GM12878 (cell line): Measurements from ENCODE around the gene AGT. TPM values are rescaled to one million over a fixed set of nuclear protein-coding genes. Genes with fewer than 3 reads are reported as not detected.

Experiments
- ATAC-seq: fragments of 200-7000 bp; cut with Tn5 transposase; 3 replicates; pipeline ENCODE4 v1.9.1; 2020; ENCODE audit warnings: mild to moderate bottlenecking, moderate library complexity
- BruUV-seq: library from RNA; stranded (reverse); fragments of 400-500 nt; replicated peaks from 2 replicates; lab custom pipeline; 2021; lab: Mats Ljungman, UMichigan
- CTCF ChIA-PET: fragments of 300-600 bp; sonication (Branson Sonifier 250); formaldehyde crosslinking; extraction: SDS; loops from one replicate; lab custom pipeline; 2021; ENCODE audit warnings: inconsistent platforms; lab: Yijun Ruan, JAX
- POLR2A ChIA-PET: fragments of 350-600 bp; formaldehyde crosslinking; extraction: SDS; loops from one replicate; lab custom pipeline; 2021; ENCODE audit warnings: inconsistent platforms; lab: Charles Lee
- RAD21 ChIA-PET: fragments of 300-600 bp; sonication (Branson Sonifier 250); formaldehyde crosslinking; loops from one replicate; lab custom pipeline; 2023; ENCODE audit warnings: antibody characterized with exemption; ENCODE audit not compliant: unreplicated experiment; lab: Charles Lee
- SMC1A ChIA-PET: fragments of 300-600 bp; sonication (Branson Sonifier 250); formaldehyde crosslinking; loops from one replicate; lab custom pipeline; 2023; ENCODE audit not compliant: unreplicated experiment, uncharacterized antibody; lab: Charles Lee
- DNase-seq: peaks from one replicate; pipeline ENCODE4 v3.0.0-alpha.2; 2011; ENCODE audit warnings: low read depth, low spot score
- FAIRE-seq: peaks from 3 replicates; lab custom pipeline; 2011; peaks lifted over from hg19 to GRCh38; lab: Jason Lieb, UNC
- H2AFZ ChIP-seq: 2 replicates; pipeline ENCODE4 v1.6.0; 2011; ENCODE audit warnings: low read depth, low read length, control low read depth; ENCODE audit not compliant: control insufficient read depth
- H3K27ac ChIP-seq: 2 replicates; pipeline ENCODE4 v1.5.1; 2011; ENCODE audit warnings: control low read depth; ENCODE audit not compliant: control insufficient read depth, insufficient read depth
- H3K27me3 ChIP-seq, 2 experiments: replicated peaks in 1 of 2; 2 replicates each; pipeline versions ENCODE4 v1.6.0 to v1.6.1; 2011; ENCODE audit warnings: low read length in 1 of 2; ENCODE audit not compliant: control insufficient read depth in 2 of 2, insufficient read depth in 2 of 2
- H3K36me3 ChIP-seq, 2 experiments: 2 replicates each; pipeline ENCODE4 v1.5.1; 2011; ENCODE audit warnings: low read length in 1 of 2; ENCODE audit not compliant: control insufficient read depth in 2 of 2, insufficient read depth in 2 of 2
- H3K4me1 ChIP-seq: 2 replicates; pipeline ENCODE4 v1.6.1; 2011; ENCODE audit warnings: mild to moderate bottlenecking, low read length, moderate library complexity, mixed read lengths; ENCODE audit not compliant: control insufficient read depth, insufficient read depth
- H3K4me2 ChIP-seq: 2 replicates; pipeline ENCODE4 v1.6.0; 2011; ENCODE audit warnings: control low read depth; ENCODE audit not compliant: control insufficient read depth, insufficient read depth
- H3K4me3 ChIP-seq: fragments of 200-600 bp; sonication (generic); 2 replicates; pipeline ENCODE4 v1.5.1; 2016
- H3K79me2 ChIP-seq: 2 replicates; pipeline ENCODE4 v1.6.0; 2011; ENCODE audit warnings: low read length; ENCODE audit not compliant: control insufficient read depth, insufficient read depth
- H3K9ac ChIP-seq: 2 replicates; pipeline ENCODE4 v1.8.0; 2011; ENCODE audit warnings: low read length, control low read depth, mixed read lengths; ENCODE audit not compliant: control insufficient read depth, insufficient read depth
- H3K9me3 ChIP-seq: replicated peaks from 3 replicates; pipeline ENCODE4 v1.5.1; 2011; ENCODE audit warnings: mild to moderate bottlenecking, low read length; ENCODE audit not compliant: control insufficient read depth, insufficient read depth
- H4K20me1 ChIP-seq: 2 replicates; pipeline ENCODE4 v1.6.0; 2011; ENCODE audit not compliant: control insufficient read depth, insufficient read depth
- BCL11A ChIP-seq: IDR thresholded peaks from 2 replicates; pipeline ENCODE4 v1.6.1; 2011; ENCODE audit warnings: low read depth, low read length
- CHD2 ChIP-seq: IDR thresholded peaks from 2 replicates; pipeline ENCODE4 v1.6.1; 2011; ENCODE audit warnings: low read depth, low read length, improper control_type of control experiment, borderline replicate concordance
- EED ChIP-seq: sonication (generic); IDR thresholded peaks from 2 replicates; pipeline ENCODE4 v1.6.1; 2016; ENCODE audit warnings: antibody characterized with exemption, low read depth
- FOXM1 ChIP-seq: IDR thresholded peaks from 2 replicates; pipeline ENCODE4 v1.6.1; 2012; ENCODE audit warnings: low read depth, mild to moderate bottlenecking, inconsistent platforms, low read length, moderate library complexity
- HCFC1 ChIP-seq: fragments of 150-350 bp; IDR thresholded peaks from 2 replicates; pipeline ENCODE4 v1.6.1; 2014; ENCODE audit warnings: low read length
- IRF3 ChIP-seq: fragments of 450-650 bp; IDR thresholded peaks from 2 replicates; pipeline ENCODE4 v1.6.1; 2014; ENCODE audit warnings: mild to moderate bottlenecking
- MEF2A ChIP-seq: IDR thresholded peaks from 2 replicates; pipeline ENCODE4 v1.6.1; 2011; ENCODE audit warnings: low read depth, mild to moderate bottlenecking, low read length, moderate library complexity; ENCODE audit not compliant: insufficient read depth
- MYC ChIP-seq: IDR thresholded peaks from 2 replicates; pipeline ENCODE4 v1.6.1; 2011; ENCODE audit warnings: mild to moderate bottlenecking, low read length, moderate library complexity, inconsistent platforms; ENCODE audit not compliant: insufficient read depth, insufficient replicate concordance, insufficient read length, severe bottlenecking
- NFYB ChIP-seq: IDR thresholded peaks from 2 replicates; pipeline ENCODE4 v1.6.1; 2011; ENCODE audit warnings: low read depth, mild to moderate bottlenecking, low read length, improper control_type of control experiment, moderate library complexity; ENCODE audit not compliant: insufficient read depth
- NR2C2 ChIP-seq: IDR thresholded peaks from 2 replicates; pipeline ENCODE4 v1.6.1; 2011; ENCODE audit warnings: borderline replicate concordance, low read depth; ENCODE audit not compliant: control insufficient read depth, insufficient read length
- RELA ChIP-seq: fragments of 450-650 bp; IDR thresholded peaks from 2 replicates; pipeline ENCODE4 v1.8.0; 2014; ENCODE audit warnings: borderline replicate concordance; ENCODE audit not compliant: partially characterized antibody
- TCF12 ChIP-seq: IDR thresholded peaks from 2 replicates; pipeline ENCODE4 v1.6.1; 2011; ENCODE audit warnings: low read depth, mild to moderate bottlenecking, low read length
- ZBTB4 ChIP-seq: fragments of 450-650 bp; formaldehyde crosslinking; IDR thresholded peaks from 2 replicates; pipeline ENCODE4 v1.4.0; 2022; ENCODE audit warnings: mild to moderate bottlenecking, moderate library complexity
- WGBS: methylation state at CpG from one replicate; pipeline ENCODE4 v1.1.6; 2016; ENCODE audit warnings: low lambda C conversion rate; ENCODE audit not compliant: insufficient replicate concordance, insufficient coverage; ENCODE audit errors: missing lambda C conversion rate; 5-methylcytosine and 5-hydroxymethylcytosine counted together
- in situ Hi-C: fragments of 300-500 bp; cut with MboI; formaldehyde crosslinking; loops from 9 replicates; pipeline ENCODE4 v1.14.3; 2018; ENCODE audit warnings: mixed read lengths
- intact Hi-C: fragments of 100-400 bp; cut with micrococcal nuclease; formaldehyde crosslinking; loops from one replicate; pipeline ENCODE4 v1.14.2; 2022; ENCODE audit not compliant: unreplicated experiment
- polyA plus RNA-seq, 11 experiments: library from polyadenylated mRNA; depleted of rRNA in 4 of 11; unstranded in 6 of 11; stranded (reverse) in 5 of 11; fragments of >200 nt; fragmentation: Nextera tagmentation in 4 of 11; fragmentation: Illumina TruSeq in 1 of 11; extraction: Ambion mirVana in 4 of 11; extraction: Trizol in 1 of 11; gene quantifications; 1 replicate in 1 of 11; 2 replicates in 10 of 11; pipeline versions ENCODE4 v1.2.1 to v1.2.3, GENCODE V29; 2011 to 2016; ENCODE audit warnings: inconsistent platforms in 2 of 11, missing spikeins in 2 of 11, low read depth in 1 of 11
- total RNA-seq, 4 experiments: library from RNA; depleted of rRNA in 3 of 4; stranded (reverse); fragments of >200 nt in 3 of 4; fragmentation: Illumina TruSeq in 1 of 4; extraction: Trizol in 1 of 4; gene quantifications; 2 replicates each; pipeline versions ENCODE4 v1.2.1 to v1.2.3, GENCODE V29; 2013 to 2021

AGT gene
- total and polyA plus RNA-seq, 10 of the 15 experiments (the other 5 are each of a cell fraction or from before 2014, with no cell fraction given): 0.69 TPM; not detected in 9

DNA sequence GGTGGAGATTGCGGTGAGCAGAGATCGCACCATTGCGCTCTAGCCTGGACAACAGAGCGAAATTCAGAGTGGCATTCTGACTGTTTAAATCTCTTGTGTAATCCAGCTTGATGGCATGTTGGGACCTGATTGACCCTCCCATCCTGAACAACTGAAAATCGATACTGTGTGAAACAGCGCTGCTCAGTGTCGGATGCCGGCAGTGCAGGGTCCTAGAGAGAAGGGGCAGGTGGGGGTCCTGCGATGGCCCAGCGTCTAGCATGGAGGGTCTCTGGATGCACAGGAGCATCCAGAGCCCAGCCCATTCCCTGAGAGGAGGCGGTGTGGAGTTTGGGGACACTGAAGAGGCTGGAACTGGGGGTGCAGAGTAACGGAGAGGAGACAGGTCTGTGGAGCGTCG lies 15.8 kb downstream of the AGT start:
- ChIA-PET SMC1A (interaction anchor here (0.7 kb wide), 1 partner anchor 8 kb away, joined by 3 read pairs; no protein-coding TSS in a partner anchor), CTCF (interaction anchor here (0.7 kb wide), 1 partner anchor 1097 kb away, joined by 3 read pairs; no protein-coding TSS in a partner anchor), POLR2A (no interaction called here), RAD21 (no interaction called here)
- no peak overlapping the region for H3K9ac ChIP-seq
- in situ Hi-C loops (no loop called here), intact Hi-C loops (no loop called here)
- peaks cover 3 to 6% of the 10 kb centered on the region in 2 experiments; a peak in 3 of 4 replicates for H3K36me3 ChIP-seq
- no peaks in the 10 kb centered on the region for H3K4me1 ChIP-seq
- no peak overlapping the region for H3K4me2 ChIP-seq
- H2AFZ ChIP-seq: no peak overlapping the region
- no peaks in the 10 kb centered on the region for H3K9me3 ChIP-seq
- no TSS peak for BruUV-seq
- ATAC-seq: no peak
- DNase-seq: no peak
- H3K27me3 ChIP-seq: no peaks in the 10 kb centered on the region; a peak in 1 of 4 replicates
- WGBS: 81% methylated on average over 14 of the region's 14 CpGs
- H3K4me3 ChIP-seq: no peak overlapping the region
- TF ChIP-seq CHD2 (no peak), IRF3 (no peak)
- H3K79me2 ChIP-seq: no peaks in the 10 kb centered on the region
- H3K27ac ChIP-seq: no peak overlapping the region
- H4K20me1 ChIP-seq: no peaks in the 10 kb centered on the region
- FAIRE-seq: no peak

DNA sequence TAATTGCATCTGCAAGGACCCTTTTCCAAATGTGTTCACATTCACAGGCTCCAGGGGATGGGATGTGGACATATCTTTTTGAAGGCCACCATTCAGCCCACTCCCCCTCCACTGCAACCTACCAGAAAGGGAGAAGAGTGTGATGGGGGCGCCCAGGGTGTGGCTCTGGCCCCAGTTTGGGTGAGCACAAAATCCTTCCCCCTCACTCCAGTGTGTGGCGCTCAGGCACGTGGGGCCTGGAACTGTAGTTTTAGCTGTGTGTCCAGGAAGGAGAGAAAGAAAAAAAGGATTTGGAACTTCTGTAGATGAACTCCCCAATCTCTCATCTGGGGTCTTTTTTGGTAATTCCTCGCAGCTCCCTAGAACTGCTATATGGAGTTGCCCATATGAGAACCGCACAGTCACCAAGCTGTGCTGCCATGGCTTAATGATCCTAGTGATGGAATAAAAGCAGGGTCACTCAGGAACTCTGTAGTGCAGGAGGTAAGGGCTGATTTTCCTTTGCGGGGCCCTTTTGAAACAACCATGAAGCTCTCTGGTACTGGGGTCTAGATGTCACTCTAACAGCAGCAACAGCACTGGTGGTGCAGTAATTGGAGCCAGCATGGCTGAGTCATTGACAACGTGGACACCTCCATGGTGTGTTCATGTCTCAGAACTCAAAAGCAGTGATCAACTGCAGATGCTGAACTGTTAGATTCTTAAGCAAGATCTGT lies 17.0 kb downstream of the AGT start:
- Histone ChIP-seq H3K4me1 (no peaks in the 10 kb centered on the region), H3K4me2 (no peak overlapping the region), H3K36me3 (peaks cover 3 to 6% of the 10 kb centered on the region in 2 experiments; a peak in 3 of 4 replicates), H3K79me2 (no peaks in the 10 kb centered on the region), H3K9ac (no peak overlapping the region), H3K27me3 (no peaks in the 10 kb centered on the region; a peak in 1 of 4 replicates), H3K9me3 (no peaks in the 10 kb centered on the region), H3K4me3 (no peak overlapping the region), H3K27ac (no peak overlapping the region), H4K20me1 (no peaks in the 10 kb centered on the region), H2AFZ (no peak overlapping the region)
- WGBS: 68% methylated on average over 7 of the region's 7 CpGs
- intact Hi-C loops: no loop called here
- CTCF ChIA-PET: no interaction called here
- POLR2A ChIA-PET: no interaction called here
- RAD21 ChIA-PET: no interaction called here
- in situ Hi-C loops: no loop called here
- SMC1A ChIA-PET: no interaction called here
- FAIRE-seq (no peak), DNase-seq (no peak), ATAC-seq (no peak)
- no TSS peak for BruUV-seq
- no peak for TF ChIP-seq BCL11A
- no peak for TF ChIP-seq TCF12
- no peak for TF ChIP-seq MYC
- TF ChIP-seq HCFC1: no peak
- no peak for TF ChIP-seq FOXM1
- TF ChIP-seq NR2C2: no peak
- no peak for TF ChIP-seq RELA
- no peak for TF ChIP-seq ZBTB4 (CRISPR knock-in tag)
- TF ChIP-seq NFYB: no peak
- TF ChIP-seq EED: no peak
- TF ChIP-seq MEF2A: no peak
